Measurements from ENCODE around the gene SUPT5H. TPM values are rescaled to one million over a fixed set of nuclear protein-coding genes. Genes with fewer than 3 reads are reported as not detected.
"Not testable (repeated sequence)": the region's sequence is repeated elsewhere in the genome, so short reads cannot be mapped to it uniquely, and the experiment has no call there.

The SUPT5H gene
- total and polyA plus RNA-seq, 9 donors = 51.4 to 163 (median 101) TPM

- intact Hi-C loops (cut with DNase I) = loop anchor here in 2 of 4 donors (5.0 to 10.0 kb wide), 2 partner anchors 83 to 86 kb away; partner anchors contain the start of gene EID2B (in 2 of the 2)
- WGBS, 3 donors = 71 to 79% (median 74%) methylated on average over 8 of the region's 8 CpGs
- H3K27ac ChIP-seq = no peak overlapping the region
- no peaks in the 10 kb centered on the region for H3K27me3 ChIP-seq
- H3K9me3 ChIP-seq = no peaks in the 10 kb centered on the region
- no peaks in the 10 kb centered on the region for H3K36me3 ChIP-seq
- H3K4me3 ChIP-seq = no peak overlapping the region
- no peak for DNase-seq
- H3K4me1 ChIP-seq (ENCODE audit: insufficient read depth) = peaks cover 7% of the 10 kb centered on the region
- TF ChIP-seq POLR2A (IDR thresholded peaks at IDR 0.05) = no peak
- no peak for TF ChIP-seq CTCF (IDR thresholded peaks at IDR 0.05)
- TF ChIP-seq EP300 (IDR thresholded peaks at IDR 0.05) = no peak
Measured at GRCh38 chr19:39449116-39449797, 3.9 kb downstream of the SUPT5H start.

GRCh38 chr19:39451257-39451656 lies 5.9 kb downstream of the SUPT5H start:
- H3K9me3 ChIP-seq; DNase-seq; intact Hi-C loops (cut with DNase I); H3K4me3 ChIP-seq; H3K27me3 ChIP-seq; H3K4me1 ChIP-seq (ENCODE audit: insufficient read depth); H3K36me3 ChIP-seq; H3K27ac ChIP-seq: not testable (repeated sequence)
- WGBS, 3 donors = 90 to 93% (median 92%) methylated on average over 8 of the region's 8 CpGs

- TF ChIP-seq EP300 (IDR thresholded peaks at IDR 0.05) (no peak), POLR2A (IDR thresholded peaks at IDR 0.05) (no peak), CTCF (IDR thresholded peaks at IDR 0.05) (no peak)
- DNase-seq = no peak
- H3K27ac ChIP-seq = no peak overlapping the region
- H3K9me3 ChIP-seq = no peaks in the 10 kb centered on the region
- intact Hi-C loops (cut with DNase I) = no loop called here
- no peaks in the 10 kb centered on the region for H3K27me3 ChIP-seq
- 70 to 88% (median 73%) methylated on average over 3 of the region's 3 CpGs for WGBS, 3 donors
- no peaks in the 10 kb centered on the region for H3K36me3 ChIP-seq
- no peak overlapping the region for H3K4me3 ChIP-seq
- H3K4me1 ChIP-seq (ENCODE audit: insufficient read depth) = no peaks in the 10 kb centered on the region
Measured at GRCh38 chr19:39463403-39463802, 18.0 kb downstream of the SUPT5H start.

GRCh38 chr19:39465956-39466747 lies 20.8 kb downstream of the SUPT5H start:
- WGBS, 3 donors = 86 to 87% (median 87%) methylated on average over 18 of the region's 18 CpGs
- Histone ChIP-seq H3K27ac (no peak overlapping the region), H3K9me3 (no peaks in the 10 kb centered on the region), H3K36me3 (no peaks in the 10 kb centered on the region), H3K4me3 (no peak overlapping the region), H3K4me1 (ENCODE audit: insufficient read depth) (no peaks in the 10 kb centered on the region), H3K27me3 (no peaks in the 10 kb centered on the region)
- intact Hi-C loops (cut with DNase I) = no loop called here
- no peak for DNase-seq
- TF ChIP-seq CTCF (IDR thresholded peaks at IDR 0.05) (no peak), EP300 (IDR thresholded peaks at IDR 0.05) (no peak), POLR2A (IDR thresholded peaks at IDR 0.05) (no peak)

- intact Hi-C loops (cut with DNase I) = no loop called here
Measured at GRCh38 chr19:39467941-39468340, 22.6 kb downstream of the SUPT5H start.

More at GRCh38 chr19:39467941-39468340, 22.6 kb downstream of the SUPT5H start:
- H3K27me3 ChIP-seq = no peaks in the 10 kb centered on the region
- 87 to 95% (median 93%) methylated on average over 7 of the region's 7 CpGs for WGBS, 3 donors
- no peak for TF ChIP-seq EP300 (IDR thresholded peaks at IDR 0.05)
- TF ChIP-seq POLR2A (IDR thresholded peaks at IDR 0.05) = no peak
- no peak for TF ChIP-seq CTCF (IDR thresholded peaks at IDR 0.05)
- H3K4me3 ChIP-seq = no peak overlapping the region
- H3K4me1 ChIP-seq (ENCODE audit: insufficient read depth) = no peaks in the 10 kb centered on the region
- no peaks in the 10 kb centered on the region for H3K9me3 ChIP-seq
- no peaks in the 10 kb centered on the region for H3K36me3 ChIP-seq
- DNase-seq = no peak
- no peak overlapping the region for H3K27ac ChIP-seq

All from ovary (tissue), 9 donors.